Lung (tissue), 12 donors: ENCODE data around the gene PRLR. TPM values are rescaled to one million over a fixed set of nuclear protein-coding genes. Genes with fewer than 3 reads are reported as not detected.

Source experiments
- ATAC-seq: fragments of 200-7000 bp; cut with Tn5 transposase; one replicate; pipeline ENCODE4 v1.9.1; 2020; ENCODE audit warnings: moderate number of reproducible peaks; ENCODE audit not compliant: insufficient read depth, low FRiP score
- DNase-seq, 3 donors: peaks; one replicate each; pipeline ENCODE4 v3.0.0-alpha.2; 2013 to 2017
- H3K27ac ChIP-seq, 2 donors: one replicate each; pipeline ENCODE4 v1.5.1; 2013; ENCODE audit warnings: mild to moderate bottlenecking in 2 of 2, moderate library complexity in 2 of 2, control low read depth in 1 of 2, inconsistent platforms in 1 of 2, low read depth in 1 of 2, low read length in 1 of 2
- H3K27me3 ChIP-seq, 3 donors: one replicate each; pipeline ENCODE4 v1.5.1; 2013; ENCODE audit warnings: low read length in 2 of 3; ENCODE audit not compliant: control insufficient read depth in 3 of 3, insufficient read depth in 3 of 3
- H3K36me3 ChIP-seq, 4 donors: one replicate each; pipeline ENCODE4 v1.5.1; 2013; ENCODE audit warnings: low read length in 4 of 4, mild to moderate bottlenecking in 1 of 4, moderate library complexity in 1 of 4; ENCODE audit not compliant: control insufficient read depth in 4 of 4, insufficient read depth in 4 of 4
- H3K4me1 ChIP-seq, 5 donors: one replicate each; pipeline ENCODE4 v1.5.1; 2013; ENCODE audit warnings: low read length in 5 of 5, mild to moderate bottlenecking in 2 of 5, moderate library complexity in 1 of 5; ENCODE audit not compliant: control insufficient read depth in 5 of 5, insufficient read depth in 5 of 5
- H3K4me3 ChIP-seq: one replicate; pipeline ENCODE4 v1.5.1; 2013; ENCODE audit warnings: mild to moderate bottlenecking, control low read depth, moderate library complexity
- H3K9ac ChIP-seq, 2 donors: one replicate each; pipeline ENCODE4 v1.5.1; 2013; ENCODE audit warnings: low read length in 2 of 2, control low read depth in 1 of 2; ENCODE audit not compliant: insufficient read depth in 1 of 2
- H3K9me3 ChIP-seq, 4 donors: one replicate each; pipeline ENCODE4 v1.5.1; 2013; ENCODE audit warnings: low read length in 3 of 4, mild to moderate bottlenecking in 1 of 4, moderate library complexity in 1 of 4; ENCODE audit not compliant: control insufficient read depth in 4 of 4, insufficient read depth in 3 of 4
- CTCF ChIP-seq: IDR thresholded peaks from 2 replicates; pipeline ENCODE4 v1.5.1; 2012; ENCODE audit warnings: mild to moderate bottlenecking; ENCODE audit errors: control extremely low read depth, extremely low read depth
- WGBS, 2 donors: extraction: QIAGEN DNeasy Blood & Tissue Kit; methylation state at CpG; one replicate each; pipeline ENCODE4 v1.1.7; 2013; 5-methylcytosine and 5-hydroxymethylcytosine counted together
- polyA plus RNA-seq, 2 donors: library from polyadenylated mRNA; stranded (reverse); fragments of 200-250 nt; gene quantifications; one replicate each; pipeline ENCODE4 v1.2.1, GENCODE V29; 2013
- total RNA-seq, 2 donors: library from RNA; depleted of rRNA in 1 of 2; stranded (reverse); fragments of >200 nt in 1 of 2; gene quantifications; one replicate each; pipeline ENCODE4 v1.2.1, GENCODE V29; 2014 to 2021
- donor health status: control.
- donor health status: control.
- donor health status: Bipolar disorder and iron deficiency.
- donor health status: healthy.
- donor health status: DM: yes; HTN: yes; CAD: no.

Gene PRLR
- total and polyA plus RNA-seq, 4 donors: 0.02 to 3.4 (median 0.76) TPM

GRCh38 chr5:35058374-35058788, 171.9 kb downstream of the PRLR start:
- H3K9me3 ChIP-seq: no peaks in the 10 kb centered on the region
- no peak for TF ChIP-seq CTCF
- no peak for ATAC-seq

GRCh38 chr5:35056686-35057085, 173.6 kb downstream of the PRLR start:
- Histone ChIP-seq H3K27me3 (no peaks in the 10 kb centered on the region), H3K4me1 (peaks cover 0 to 10% (median 0%) of the 10 kb centered on the region in 5 donors), H3K9me3 (no peaks in the 10 kb centered on the region), H3K36me3 (no peaks in the 10 kb centered on the region), H3K27ac (no peak overlapping the region), H3K9ac (no peak overlapping the region), H3K4me3 (no peak overlapping the region)
- DNase-seq (no peak), ATAC-seq (no peak)
- no peak for TF ChIP-seq CTCF
- WGBS, 2 donors: 59 to 60% methylated on average over 2 of the region's 2 CpGs

More at GRCh38 chr5:35058374-35058788, 171.9 kb downstream of the PRLR start:
- WGBS, 2 donors: 70 to 75% methylated on average over 3 of the region's 3 CpGs
- Histone ChIP-seq H3K4me1 (peaks cover 0 to 10% (median 0%) of the 10 kb centered on the region in 5 donors), H3K36me3 (no peaks in the 10 kb centered on the region), H3K27ac (no peak overlapping the region), H3K27me3 (no peaks in the 10 kb centered on the region), H3K4me3 (no peak overlapping the region), H3K9ac (no peak overlapping the region)
- DNase-seq: peak in 1 of 3 donors; percentile 40

GRCh38 chr5:35052838-35053237, 177.4 kb downstream of the PRLR start:
- Histone ChIP-seq H3K27me3 (no peaks in the 10 kb centered on the region), H3K9me3 (no peaks in the 10 kb centered on the region), H3K4me3 (no peak overlapping the region), H3K4me1 (no peaks in the 10 kb centered on the region), H3K27ac (no peak overlapping the region), H3K9ac (no peak overlapping the region), H3K36me3 (no peaks in the 10 kb centered on the region)
- no peak for DNase-seq
- 85 to 91% methylated on average over 4 of the region's 4 CpGs for WGBS, 2 donors
- TF ChIP-seq CTCF: no peak
- ATAC-seq: no peak

- Histone ChIP-seq H3K36me3 (no peaks in the 10 kb centered on the region), H3K27me3 (no peaks in the 10 kb centered on the region), H3K4me3 (no peak overlapping the region), H3K4me1 (no peaks in the 10 kb centered on the region), H3K27ac (no peak overlapping the region), H3K9ac (no peak overlapping the region), H3K9me3 (no peaks in the 10 kb centered on the region)
- no peak for TF ChIP-seq CTCF
- ATAC-seq: no peak
- DNase-seq: no peak
- 86 to 93% methylated on average over 3 of the region's 3 CpGs for WGBS, 2 donors
Observed at GRCh38 chr5:35050541-35051126, 179.7 kb downstream of the PRLR start.
